ENCODE measurements around the gene HCRTR1.

Gene HCRTR1

DNA sequence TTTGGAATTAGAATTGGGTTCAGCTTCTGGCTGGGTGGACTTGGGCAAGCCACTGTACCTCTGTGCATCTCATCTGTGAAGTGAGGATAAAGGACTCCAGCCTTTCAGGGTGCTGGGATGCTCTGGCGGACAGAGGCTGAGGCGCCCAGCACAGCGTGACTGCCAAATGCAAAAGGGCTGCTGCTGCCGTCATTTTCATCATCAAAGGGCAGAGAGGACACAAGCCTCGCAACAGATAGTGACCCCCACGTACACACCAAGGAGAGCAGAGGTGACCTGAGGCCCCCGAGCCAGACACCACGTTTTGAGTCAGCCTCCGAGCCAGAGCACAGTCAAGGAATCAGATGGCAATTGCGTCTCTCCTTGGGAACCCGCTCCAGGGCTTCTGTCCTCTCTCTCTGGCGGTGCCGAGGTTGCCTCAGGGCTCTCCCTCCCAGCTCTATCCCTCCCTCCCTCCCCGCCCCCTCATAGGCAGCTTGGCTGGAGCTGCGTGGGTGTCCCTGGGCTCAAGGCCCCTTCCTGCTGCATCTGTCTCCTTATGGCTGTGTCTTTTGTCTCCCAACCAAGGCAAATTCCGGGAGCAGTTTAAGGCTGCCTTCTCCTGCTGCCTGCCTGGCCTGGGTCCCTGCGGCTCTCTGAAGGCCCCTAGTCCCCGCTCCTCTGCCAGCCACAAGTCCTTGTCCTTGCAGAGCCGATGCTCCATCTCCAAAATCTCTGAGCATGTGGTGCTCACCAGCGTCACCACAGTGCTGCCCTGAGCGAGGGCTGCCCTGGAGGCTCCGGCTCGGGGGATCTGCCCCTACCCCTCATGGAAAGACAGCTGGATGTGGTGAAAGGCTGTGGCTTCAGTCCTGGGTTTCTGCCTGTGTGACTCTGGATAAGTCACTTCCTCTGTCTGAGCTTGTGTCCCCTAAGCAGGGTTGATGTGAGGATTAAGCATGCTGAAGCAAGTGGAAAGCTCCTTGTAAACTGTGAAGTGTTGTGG, 9.0 kb downstream of the HCRTR1 start:
- DNase-seq (ENCODE audit: low read depth in 2 of 2), result no peak

DNA sequence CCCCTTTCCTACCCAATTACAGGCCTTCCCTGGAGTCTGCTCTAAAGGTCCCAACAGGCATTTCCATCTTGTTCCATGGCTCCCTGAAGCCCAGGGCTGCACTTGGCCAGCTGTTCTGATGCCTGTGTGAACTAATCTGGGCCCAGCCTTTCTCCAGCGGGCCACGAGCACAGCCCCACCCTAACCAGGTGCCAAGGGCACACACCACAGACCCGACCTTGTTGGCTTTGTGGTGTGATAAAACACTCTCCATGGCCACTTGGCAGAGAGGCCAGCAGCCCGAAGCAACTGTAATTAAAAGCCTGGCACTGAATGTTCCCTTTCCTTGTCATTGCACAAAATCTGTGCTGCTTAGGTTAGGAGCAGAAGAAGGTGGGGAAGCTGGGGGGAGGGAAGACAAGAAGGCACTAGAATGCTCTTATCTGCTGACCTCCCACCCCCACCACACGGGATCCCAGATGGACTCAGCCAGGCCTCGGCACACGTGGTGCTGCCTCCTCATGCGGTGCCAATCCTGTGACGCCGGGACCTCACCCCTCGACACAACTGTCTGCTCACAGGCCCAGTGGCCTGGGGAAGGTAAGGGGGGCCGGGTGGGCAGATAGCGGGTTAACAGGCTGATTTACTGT, 9.9 kb downstream of the HCRTR1 start:
- no peak for DNase-seq (ENCODE audit: low read depth in 2 of 2)

DNA sequence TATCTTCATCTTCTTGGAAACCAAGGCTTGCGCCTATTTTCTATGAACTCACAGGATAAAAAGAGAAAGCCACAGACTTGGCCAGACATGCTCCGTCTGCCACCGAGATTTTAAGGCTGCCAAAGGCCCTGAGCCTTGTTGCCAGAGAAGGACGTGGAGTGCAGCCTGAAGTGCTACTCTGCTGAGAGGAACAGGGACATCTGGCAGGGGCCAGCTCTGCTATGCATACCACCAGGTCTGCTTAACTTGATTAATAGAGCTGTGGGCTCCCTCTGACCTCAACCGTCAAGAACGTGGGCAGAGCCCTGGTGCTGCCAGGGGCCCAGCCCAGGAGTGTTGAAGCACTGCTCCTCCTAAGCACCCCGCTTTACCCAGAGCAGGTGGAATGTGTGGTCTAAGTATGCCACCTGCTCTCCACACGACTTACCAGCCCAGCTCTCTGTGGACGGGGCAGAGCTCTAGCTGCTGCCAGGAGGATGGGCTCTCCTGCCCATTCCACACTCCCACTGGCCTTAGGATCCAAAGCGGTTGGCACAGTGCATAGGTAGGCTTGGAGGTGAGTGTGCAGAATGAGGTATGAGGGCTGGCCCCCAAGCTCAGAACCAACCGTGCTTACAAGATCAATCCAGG, 10.6 kb downstream of the HCRTR1 start:
- DNase-seq (ENCODE audit: low read depth in 2 of 2), result no peak

DNA sequence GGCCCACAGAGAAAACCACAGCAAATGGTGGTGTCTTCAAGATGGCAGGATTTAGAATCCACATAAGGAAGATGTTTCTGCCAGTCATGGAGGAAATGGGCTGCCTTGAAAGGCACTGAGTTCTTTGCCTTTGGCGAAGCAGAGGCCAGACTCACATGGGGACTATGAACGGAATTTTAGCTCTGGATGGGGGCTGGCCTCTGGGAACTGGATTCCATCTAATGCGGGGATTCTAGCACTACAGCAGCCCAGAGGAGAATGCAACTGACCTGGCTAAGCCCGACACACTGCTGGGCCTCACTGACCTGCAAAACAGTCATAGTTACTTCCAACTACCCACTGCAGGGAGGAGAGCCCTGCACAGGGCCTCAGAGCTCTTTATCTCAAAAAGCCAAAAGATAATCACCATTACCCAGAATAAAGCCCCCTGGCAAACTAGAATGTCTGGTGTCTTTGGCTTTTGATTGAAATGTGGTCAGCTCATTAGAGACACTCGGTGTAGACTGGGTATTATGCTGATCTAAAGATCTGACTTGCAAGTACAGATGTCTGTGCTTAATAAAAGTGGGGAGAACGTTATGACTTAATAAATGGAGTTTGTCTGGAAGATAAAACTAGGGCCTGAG, 11.6 kb downstream of the HCRTR1 start:
- no peak for DNase-seq (ENCODE audit: low read depth in 2 of 2)

DNA sequence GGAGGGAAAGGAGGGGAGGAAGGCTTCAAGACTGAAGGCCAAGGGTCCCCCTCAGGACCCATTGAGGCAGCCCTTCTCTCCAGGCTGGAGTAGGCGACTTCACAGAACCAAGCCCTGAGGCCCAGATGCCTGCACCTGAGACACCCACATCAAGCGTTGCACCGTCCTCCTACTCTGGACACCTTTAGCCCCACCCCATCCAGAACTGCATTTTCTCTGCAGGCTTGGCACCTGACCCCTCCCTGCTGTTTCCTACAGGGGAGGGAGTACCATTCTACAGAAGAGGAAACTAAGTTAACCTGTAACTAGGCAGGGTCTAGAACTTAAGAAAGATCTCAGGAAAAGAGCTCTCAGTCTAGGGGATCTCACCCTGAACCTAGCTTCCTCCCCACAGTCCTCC, 15.2 kb downstream of the HCRTR1 start:
- DNase-seq (ENCODE audit: low read depth in 2 of 2), result no peak

DNA sequence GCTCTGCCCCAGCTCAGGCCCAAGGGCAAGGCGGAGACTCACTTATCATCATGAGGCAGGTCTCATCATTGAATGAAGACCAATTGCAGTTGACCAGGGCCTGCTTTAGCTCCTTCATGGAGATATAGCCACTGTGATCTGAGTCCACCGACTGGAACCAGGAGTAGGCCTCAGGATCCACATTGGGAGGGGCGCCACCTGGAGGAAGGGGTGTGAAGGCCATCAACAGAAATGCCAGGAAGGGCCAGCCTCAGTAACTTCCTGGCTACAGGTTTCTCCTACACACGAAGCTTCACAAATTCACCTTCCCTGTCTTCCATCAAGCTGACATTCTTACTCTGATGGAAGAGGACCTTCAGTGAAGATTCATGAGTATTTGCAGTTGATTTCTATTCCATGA, 15.6 kb downstream of the HCRTR1 start:
- DNase-seq (ENCODE audit: low read depth in 2 of 2), result peak in 1 of 2 donors; percentile 25

DNA sequence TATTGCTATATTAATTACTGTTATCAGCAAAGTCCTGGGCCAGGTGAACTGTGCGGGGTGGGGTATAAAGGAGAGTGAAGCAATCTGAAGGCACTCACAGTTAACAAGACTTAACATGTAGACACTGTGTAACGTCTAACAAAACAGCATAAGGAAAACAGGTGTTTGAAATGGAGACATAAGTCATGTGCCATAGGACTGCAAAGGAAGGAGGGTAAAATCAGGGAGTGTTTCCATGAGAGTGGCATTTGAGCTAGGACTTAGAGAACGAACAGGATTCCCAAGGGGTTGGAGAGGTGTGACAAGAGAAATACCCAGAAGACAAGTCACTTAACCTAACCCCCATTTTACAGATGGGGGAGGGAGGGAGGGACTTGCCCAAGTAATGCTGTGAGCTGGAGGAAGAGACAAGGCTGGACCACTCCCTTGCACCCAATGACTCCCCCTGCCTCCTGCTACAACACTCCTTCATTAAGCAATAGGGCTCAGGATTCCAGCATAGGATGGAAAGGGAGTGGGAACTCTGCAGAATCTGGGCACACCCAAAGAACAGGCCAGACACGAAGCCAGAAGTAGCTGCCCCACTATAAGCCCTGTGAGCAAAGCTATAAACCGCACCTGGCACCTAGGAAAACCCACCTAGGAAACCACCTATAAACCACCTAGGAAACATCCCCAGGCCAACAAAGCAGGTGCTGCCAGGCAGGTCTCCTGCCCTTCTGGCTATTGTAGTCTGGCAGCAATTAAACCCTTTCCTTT, 20.6 kb downstream of the HCRTR1 start:
- DNase-seq (ENCODE audit: low read depth in 2 of 2), result no peak

DNA sequence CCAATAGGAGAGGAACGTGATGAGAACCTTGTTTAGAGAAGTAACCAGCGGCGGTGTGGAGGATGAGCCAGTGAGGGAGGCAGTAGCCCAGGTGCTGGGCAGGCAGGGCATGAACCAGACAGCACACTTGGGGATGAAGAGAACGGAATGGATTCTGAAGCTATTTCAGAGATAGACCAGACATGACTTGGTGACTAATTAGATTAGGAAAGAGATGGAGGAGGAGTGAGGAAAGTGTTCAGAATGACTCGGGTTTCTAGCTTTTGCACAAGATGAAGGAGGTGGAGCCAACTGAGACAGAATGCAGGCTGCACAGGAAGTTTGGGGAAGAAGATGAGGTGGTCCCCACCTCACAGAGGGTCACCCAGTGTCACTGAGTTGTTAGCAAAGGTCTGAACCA, 22.1 kb downstream of the HCRTR1 start:
- DNase-seq (ENCODE audit: low read depth in 2 of 2), result no peak

DNA sequence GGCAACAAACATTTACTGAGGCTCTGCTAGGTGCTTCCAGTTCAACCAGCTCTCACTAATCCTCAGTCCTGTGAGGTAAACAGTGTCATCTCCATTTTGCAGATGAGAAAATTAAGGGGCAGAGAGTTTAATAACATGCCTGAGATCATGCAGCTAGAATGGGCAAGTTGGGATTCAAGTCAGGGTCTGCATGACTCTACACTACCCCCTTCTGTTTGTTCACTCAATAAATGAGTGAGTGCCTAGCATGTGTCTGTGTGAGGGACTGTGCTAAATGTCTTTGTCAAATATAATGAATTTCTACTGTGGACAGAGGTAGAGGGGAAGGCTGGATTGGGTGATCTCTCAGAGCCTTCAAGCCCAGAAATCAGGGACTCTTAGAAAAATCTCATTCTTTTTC, 22.7 kb downstream of the HCRTR1 start:
- no peak for DNase-seq (ENCODE audit: low read depth in 2 of 2)

DNA sequence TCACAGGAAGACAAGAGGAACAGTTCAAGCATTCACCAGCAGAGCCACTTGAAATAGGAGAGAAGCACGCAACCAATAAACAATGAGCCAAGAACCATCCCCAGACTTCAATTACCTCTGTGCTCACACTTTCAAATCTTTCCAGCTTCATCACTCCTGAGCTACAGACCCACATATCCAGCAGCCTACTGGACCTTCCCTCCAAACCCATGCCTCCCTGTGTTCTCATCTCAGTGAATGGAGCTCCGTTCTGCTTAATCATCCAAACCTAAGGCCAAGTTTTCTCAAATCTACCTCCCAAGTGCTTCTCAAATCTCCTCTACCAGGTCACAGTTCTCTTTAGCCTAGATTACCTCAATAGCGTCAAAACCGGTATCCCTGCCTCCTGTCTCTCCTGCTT, 23.5 kb downstream of the HCRTR1 start:
- no peak for DNase-seq (ENCODE audit: low read depth in 2 of 2)

DNA sequence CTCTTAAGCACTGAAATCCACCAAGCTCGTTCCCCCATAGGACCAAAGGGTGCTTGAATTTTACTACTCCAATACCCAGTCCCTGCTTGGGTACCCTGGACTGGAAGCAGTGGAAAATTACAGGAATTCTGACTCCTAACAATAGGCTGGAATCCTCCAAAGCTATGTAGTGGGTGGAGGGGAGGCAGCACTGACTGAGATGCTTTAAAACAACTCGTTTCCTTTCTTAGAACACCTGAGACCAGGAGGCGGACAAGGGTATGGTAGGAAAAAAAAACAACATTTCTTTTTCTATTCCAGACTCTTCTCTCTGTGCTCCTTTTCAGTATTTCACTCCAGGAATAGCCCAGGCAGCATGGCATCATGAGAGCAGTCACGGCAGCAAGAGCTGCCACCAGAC, 24.9 kb downstream of the HCRTR1 start:
- no peak for DNase-seq (ENCODE audit: low read depth in 2 of 2)

DNA sequence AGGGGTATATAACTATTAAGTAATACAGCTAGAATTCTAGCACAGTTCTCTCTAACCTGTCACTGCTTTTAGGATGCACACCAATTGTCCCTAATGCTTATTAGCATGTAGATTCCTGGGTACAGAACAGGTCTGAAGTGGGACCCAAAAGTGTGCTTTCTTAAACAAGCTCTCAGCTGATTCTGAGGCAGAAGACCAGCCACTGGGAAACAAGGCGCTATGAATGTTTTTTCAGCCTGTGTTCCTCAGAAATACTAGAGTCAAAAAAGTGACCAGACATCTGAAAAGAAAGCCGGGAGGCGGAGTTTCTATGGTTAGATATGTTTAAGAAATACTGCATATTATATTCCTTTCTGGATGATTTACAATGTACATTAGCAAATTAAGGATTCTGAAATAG, 25.4 kb downstream of the HCRTR1 start:
- DNase-seq (ENCODE audit: low read depth in 2 of 2), result no peak

DNA sequence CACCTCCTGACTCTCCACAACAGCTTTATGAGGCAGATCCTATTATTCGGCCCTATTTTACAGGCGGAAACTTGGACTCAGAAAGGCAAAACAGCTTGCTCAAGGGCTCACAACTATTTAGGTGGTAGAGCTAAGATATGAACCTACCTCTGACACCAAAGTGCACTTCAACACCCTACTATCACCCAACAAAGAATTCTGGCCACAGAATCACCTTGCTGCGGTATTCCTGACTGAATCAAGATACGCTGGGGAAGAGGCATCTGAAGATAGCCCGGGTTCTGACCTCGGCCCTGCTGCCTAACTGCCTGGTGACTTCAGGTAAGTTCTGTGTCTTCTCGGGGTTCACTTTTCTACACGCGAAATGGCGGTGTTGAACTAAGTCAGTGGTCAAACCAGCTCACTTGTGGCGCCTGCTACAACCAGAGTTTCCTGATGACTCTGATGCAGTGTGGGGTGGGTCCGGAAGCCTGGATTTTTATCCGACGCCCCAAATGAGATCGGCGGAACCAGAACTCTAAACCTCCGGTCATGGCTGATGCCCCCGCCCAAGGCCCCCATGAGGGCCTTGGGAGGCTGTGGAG, 26.6 kb downstream of the HCRTR1 start:
- DNase-seq (ENCODE audit: low read depth in 2 of 2), result no peak

DNA sequence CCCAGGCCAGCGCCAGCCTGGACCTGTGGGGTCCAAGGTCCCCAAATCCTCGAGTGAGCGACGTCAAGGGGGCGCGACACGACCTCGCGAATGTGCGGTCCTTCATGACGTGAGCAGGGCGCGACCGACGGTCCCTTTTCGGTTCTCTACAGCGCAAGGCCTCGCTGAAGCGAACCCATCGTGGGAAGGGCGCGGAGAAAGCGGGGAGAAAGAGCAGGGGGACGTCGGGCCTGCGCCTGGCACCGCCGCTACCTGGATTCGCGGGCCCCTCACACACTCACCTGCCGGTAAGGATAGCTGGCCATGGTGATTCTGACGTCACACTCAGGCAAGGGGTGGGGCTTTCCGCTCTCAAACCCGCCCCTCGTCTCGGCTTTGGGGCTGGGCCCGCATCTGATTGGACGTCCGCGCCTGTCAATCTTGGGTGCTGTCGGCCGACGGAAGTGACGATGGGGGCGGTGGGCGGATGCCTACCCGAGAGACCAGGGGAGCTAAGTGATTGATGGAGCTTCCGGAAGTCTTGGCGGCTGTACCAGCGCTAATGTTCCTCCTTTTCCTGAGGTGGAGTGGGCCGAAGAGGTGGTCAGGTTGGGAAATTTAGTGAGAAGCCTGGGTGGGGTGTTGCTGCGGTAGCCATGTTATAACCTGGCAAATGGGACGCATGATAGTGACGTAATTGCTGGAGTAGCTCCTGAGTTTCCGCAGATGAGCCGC, 27.2 kb downstream of the HCRTR1 start, which contains the start of gene PEF1:
PEF1 (minus strand) TSS at position 317 of the 714 bp plus-strand sequence; CDS start at position 305, 12 bp downstream.
- peak; percentile 98 to 99 for DNase-seq (ENCODE audit: low read depth in 2 of 2)

DNA sequence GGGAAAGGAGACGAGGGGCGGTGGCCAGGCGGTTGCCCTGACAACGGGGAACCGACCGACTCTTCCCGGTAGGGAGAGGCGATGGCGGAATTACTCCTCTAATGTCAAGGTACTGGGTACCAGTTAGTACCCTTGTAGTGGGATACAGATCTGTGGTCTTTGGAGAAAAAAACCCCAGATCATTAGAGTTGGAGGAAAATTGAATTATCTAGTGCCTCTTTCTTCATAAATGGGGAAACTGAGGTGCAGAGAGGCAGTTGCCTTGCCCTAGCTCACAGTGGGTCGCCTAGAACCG, 27.7 kb downstream of the HCRTR1 start:
- no peak for DNase-seq (ENCODE audit: low read depth in 2 of 2)

DNA sequence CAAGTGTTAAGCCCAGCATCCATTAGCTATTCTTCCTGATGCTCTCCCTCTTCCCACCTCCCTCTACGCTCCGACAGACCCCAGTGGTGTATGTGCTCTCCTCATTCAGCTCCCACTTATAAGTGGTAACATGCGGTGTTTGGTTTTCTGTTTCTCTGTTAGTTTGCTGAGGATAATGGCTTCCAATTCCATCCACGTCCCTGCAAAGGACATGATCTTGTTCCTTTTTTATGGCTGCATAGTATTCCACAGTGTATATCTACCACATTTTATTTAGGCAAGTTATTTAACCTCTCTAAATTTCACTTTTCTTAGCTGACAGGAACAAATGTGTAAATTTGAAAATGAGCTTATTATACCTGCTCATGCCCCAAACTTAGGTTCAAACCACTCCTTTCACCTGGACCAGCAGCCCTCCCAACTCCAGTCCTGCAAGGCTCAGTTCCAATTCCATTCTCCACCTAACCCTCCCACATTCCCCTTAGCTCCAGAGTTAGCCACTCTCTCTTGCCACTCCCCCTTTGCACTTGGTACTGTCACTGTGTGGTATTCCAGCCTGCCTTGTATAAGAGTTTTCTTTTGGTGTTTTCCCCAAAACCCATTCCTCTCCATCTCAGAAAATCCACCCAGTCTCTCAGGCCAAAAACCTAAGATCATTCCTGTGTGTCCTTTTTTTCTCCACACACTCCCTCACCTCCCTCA, 28.9 kb downstream of the HCRTR1 start:
- no peak for DNase-seq (ENCODE audit: low read depth in 2 of 2)

DNA sequence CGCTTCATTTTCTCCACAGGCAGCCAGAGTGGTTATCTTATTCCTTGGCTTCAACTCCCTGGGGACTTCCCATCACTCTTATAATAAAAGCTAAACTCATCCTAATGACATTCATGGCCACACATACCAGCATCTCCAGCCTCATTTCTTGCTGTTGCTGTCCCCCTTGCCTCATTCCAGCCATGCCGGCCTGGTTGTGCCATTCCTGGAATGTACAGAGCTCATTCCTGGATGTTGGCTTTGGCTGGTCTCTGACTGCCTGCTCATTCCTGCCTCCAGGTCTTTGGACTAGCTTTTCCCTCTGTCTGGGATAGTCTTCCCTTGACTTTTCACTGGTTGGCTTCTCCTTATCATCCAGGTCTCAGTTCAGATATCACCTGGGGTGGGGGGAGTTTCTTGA, 29.6 kb downstream of the HCRTR1 start:
- no peak for DNase-seq (ENCODE audit: low read depth in 2 of 2)

DNA sequence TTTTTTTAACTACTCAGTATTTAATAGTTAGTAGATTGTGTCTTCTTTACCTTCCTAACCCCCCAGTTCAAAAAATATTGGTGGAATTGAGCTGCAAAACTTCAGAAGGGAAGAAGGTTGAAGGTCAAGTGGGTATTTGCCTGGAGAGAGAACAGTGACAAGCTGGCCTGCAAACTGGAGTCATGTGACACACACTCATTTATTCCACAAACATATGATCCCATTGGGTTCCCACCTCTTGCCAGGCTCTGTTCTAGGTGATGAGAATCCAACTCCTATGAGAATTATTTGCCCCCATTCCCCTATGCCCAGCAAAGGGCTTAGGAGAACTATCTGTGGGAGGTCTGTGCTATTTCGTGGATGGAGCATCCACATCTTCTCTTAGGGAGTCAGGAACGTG, 30.7 kb downstream of the HCRTR1 start:
- no peak for DNase-seq (ENCODE audit: low read depth in 2 of 2)

DNA sequence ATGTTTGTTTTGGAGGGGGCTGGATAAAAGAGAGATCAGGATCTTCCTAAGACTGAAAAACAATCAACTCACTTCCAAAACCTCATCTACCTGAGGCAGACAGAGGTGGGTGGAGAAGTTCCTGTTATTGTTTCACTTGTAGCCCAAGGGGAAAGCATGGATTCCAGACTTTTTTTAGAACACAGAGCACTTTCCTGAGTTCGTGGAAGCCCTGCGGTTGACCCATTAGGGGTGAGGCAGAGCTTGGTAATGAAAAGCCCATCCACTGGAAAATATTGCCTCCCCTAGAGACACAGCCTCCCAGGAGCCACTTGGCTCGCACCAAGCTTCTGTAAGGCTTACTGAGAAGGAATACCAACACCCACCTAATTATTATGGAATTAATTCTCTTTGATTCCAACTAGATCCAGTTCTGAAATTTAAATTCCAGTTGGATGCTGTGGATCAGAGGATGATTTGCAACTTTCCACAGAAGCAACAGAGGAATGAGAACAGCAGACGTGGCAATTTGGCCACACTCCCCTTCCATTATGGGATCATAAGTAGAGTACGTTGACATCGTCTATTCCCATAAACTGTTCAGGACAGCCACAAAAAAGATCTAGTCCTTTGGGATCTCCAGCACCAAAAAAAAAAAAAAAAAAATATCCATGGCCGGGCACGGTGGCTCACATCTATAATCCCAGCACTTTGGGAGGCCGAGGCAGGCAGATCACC, 31.3 kb downstream of the HCRTR1 start:
- DNase-seq (ENCODE audit: low read depth in 2 of 2), result no peak

All from stimulated activated CD4-positive, alpha-beta T cell treated with anti-CD3 and anti-CD28 coated beads, Interleukin-1b, Interleukin-23, amount 100 ng/mL, for 4 hours (primary cell).